ENCODE measurements around the gene PADI3.

DNA sequence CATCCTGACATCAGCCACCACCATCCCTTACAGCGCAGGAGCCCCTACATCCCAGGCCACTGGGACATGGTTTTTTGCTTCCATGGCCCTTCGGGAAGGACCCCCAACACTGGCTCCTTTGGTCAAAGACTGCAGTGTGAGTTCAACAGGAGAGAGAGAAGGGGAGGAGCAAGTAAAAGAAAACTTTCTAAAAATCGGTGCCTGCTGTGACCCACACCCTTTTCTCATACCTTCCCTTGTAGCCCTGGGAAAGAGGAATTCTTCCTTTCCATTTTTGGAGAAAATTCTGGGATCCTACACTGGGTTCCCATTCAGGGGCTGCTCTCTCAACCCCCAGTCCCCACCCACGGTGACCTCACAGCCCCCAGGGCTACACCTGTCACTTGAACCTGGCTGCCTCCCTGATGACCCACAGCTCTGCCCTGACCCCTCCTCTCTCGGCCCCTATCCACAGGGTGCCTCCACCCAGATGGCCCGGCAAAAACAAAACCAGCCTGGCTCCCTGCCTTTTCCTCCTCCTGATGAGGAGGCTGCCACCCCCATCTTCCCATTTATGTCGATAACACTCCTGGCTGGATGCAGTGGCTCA lies 66.7 kb downstream of the PADI3 start:
- TF ChIP-seq, protein P1, sequence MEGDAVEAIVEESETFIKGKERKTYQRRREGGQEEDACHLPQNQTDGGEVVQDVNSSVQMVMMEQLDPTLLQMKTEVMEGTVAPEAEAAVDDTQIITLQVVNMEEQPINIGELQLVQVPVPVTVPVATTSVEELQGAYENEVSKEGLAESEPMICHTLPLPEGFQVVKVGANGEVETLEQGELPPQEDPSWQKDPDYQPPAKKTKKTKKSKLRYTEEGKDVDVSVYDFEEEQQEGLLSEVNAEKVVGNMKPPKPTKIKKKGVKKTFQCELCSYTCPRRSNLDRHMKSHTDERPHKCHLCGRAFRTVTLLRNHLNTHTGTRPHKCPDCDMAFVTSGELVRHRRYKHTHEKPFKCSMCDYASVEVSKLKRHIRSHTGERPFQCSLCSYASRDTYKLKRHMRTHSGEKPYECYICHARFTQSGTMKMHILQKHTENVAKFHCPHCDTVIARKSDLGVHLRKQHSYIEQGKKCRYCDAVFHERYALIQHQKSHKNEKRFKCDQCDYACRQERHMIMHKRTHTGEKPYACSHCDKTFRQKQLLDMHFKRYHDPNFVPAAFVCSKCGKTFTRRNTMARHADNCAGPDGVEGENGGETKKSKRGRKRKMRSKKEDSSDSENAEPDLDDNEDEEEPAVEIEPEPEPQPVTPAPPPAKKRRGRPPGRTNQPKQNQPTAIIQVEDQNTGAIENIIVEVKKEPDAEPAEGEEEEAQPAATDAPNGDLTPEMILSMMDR (conservative IDR thresholded peaks at IDR 0.05; ENCODE audit: low read depth in 2 of 2), result no peak
- TF ChIP-seq POLR2AphosphoS5 (IDR thresholded peaks at IDR 0.05; ENCODE audit: low read depth), result no peak
- no peak for TF ChIP-seq EZH2 (IDR thresholded peaks at IDR 0.05; ENCODE audit: low read depth, unreplicated experiment)
- TF ChIP-seq, protein P2, sequence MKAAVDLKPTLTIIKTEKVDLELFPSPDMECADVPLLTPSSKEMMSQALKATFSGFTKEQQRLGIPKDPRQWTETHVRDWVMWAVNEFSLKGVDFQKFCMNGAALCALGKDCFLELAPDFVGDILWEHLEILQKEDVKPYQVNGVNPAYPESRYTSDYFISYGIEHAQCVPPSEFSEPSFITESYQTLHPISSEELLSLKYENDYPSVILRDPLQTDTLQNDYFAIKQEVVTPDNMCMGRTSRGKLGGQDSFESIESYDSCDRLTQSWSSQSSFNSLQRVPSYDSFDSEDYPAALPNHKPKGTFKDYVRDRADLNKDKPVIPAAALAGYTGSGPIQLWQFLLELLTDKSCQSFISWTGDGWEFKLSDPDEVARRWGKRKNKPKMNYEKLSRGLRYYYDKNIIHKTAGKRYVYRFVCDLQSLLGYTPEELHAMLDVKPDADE (IDR thresholded peaks at IDR 0.05), result no peak
- TF ChIP-seq CREB1 (CRISPR knock-in tag; IDR thresholded peaks at IDR 0.05; ENCODE audit: low read depth), result no peak
- TF ChIP-seq, protein P3, sequence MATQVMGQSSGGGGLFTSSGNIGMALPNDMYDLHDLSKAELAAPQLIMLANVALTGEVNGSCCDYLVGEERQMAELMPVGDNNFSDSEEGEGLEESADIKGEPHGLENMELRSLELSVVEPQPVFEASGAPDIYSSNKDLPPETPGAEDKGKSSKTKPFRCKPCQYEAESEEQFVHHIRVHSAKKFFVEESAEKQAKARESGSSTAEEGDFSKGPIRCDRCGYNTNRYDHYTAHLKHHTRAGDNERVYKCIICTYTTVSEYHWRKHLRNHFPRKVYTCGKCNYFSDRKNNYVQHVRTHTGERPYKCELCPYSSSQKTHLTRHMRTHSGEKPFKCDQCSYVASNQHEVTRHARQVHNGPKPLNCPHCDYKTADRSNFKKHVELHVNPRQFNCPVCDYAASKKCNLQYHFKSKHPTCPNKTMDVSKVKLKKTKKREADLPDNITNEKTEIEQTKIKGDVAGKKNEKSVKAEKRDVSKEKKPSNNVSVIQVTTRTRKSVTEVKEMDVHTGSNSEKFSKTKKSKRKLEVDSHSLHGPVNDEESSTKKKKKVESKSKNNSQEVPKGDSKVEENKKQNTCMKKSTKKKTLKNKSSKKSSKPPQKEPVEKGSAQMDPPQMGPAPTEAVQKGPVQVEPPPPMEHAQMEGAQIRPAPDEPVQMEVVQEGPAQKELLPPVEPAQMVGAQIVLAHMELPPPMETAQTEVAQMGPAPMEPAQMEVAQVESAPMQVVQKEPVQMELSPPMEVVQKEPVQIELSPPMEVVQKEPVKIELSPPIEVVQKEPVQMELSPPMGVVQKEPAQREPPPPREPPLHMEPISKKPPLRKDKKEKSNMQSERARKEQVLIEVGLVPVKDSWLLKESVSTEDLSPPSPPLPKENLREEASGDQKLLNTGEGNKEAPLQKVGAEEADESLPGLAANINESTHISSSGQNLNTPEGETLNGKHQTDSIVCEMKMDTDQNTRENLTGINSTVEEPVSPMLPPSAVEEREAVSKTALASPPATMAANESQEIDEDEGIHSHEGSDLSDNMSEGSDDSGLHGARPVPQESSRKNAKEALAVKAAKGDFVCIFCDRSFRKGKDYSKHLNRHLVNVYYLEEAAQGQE (IDR thresholded peaks at IDR 0.05; ENCODE audit: unreplicated experiment), result no peak
- TF ChIP-seq EZH2phosphoT487 (IDR thresholded peaks at IDR 0.05; ENCODE audit: unreplicated experiment), result no peak
- TF ChIP-seq ZNF462 (CRISPR knock-in tag; IDR thresholded peaks at IDR 0.05), result no peak
- TF ChIP-seq ZNF114 (CRISPR knock-in tag; IDR thresholded peaks at IDR 0.05), result no peak
- TF ChIP-seq STAT1 (IDR thresholded peaks at IDR 0.05; ENCODE audit: unreplicated experiment), result no peak
- TF ChIP-seq NANOG (IDR thresholded peaks at IDR 0.05; ENCODE audit: borderline replicate concordance), result no peak
- no peak for TF ChIP-seq JUNB (IDR thresholded peaks at IDR 0.05; ENCODE audit: unreplicated experiment)

All from GM23338 (cell line).